ENCODE data around the gene IRS4. TPM values are rescaled to one million over a fixed set of nuclear protein-coding genes. Genes with fewer than 3 reads are reported as not detected.

Gene IRS4
- total and polyA plus RNA-seq, 10 of the 15 experiments (the other 5 are each of a cell fraction or from before 2014, with no cell fraction given), result 0.03 to 0.11 (median 0.04) TPM; not detected in 7

DNA sequence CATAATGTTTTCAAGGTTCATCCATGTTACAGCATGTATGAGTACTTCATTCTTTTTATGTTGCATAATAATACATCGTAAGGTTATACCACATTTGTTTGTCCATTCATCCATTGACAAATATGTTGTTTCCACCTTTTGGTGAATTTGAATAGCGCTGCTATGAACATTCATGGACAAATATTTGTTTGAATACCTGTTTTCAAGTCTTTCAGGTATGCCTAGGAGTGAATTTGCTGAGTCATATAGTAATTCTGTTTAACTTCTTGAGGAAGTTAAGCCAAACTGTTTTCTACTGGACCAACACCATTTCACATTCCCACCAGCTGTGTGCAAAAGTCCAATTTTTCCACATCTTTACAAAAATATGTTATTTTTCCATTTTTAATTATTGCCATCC lies 31.5 kb downstream of the IRS4 start:
- DNase-seq (ENCODE audit: low read depth, low spot score), result no peak
- POLR2A ChIA-PET, result no interaction called here
- no peak for TF ChIP-seq ZNF274 (IDR thresholded peaks at IDR 0.05; ENCODE audit: insufficient read depth, insufficient read length)
- TF ChIP-seq TCF7 (IDR thresholded peaks at IDR 0.05; ENCODE audit: borderline replicate concordance), result no peak
- TF ChIP-seq ZSCAN29 (IDR thresholded peaks at IDR 0.05), result no peak
- TF ChIP-seq FOS (IDR thresholded peaks at IDR 0.05; ENCODE audit: borderline replicate concordance, extremely low read depth, insufficient read length), result no peak
- no peak for TF ChIP-seq SMARCA5 (IDR thresholded peaks at IDR 0.05)
- TF ChIP-seq, protein P1, sequence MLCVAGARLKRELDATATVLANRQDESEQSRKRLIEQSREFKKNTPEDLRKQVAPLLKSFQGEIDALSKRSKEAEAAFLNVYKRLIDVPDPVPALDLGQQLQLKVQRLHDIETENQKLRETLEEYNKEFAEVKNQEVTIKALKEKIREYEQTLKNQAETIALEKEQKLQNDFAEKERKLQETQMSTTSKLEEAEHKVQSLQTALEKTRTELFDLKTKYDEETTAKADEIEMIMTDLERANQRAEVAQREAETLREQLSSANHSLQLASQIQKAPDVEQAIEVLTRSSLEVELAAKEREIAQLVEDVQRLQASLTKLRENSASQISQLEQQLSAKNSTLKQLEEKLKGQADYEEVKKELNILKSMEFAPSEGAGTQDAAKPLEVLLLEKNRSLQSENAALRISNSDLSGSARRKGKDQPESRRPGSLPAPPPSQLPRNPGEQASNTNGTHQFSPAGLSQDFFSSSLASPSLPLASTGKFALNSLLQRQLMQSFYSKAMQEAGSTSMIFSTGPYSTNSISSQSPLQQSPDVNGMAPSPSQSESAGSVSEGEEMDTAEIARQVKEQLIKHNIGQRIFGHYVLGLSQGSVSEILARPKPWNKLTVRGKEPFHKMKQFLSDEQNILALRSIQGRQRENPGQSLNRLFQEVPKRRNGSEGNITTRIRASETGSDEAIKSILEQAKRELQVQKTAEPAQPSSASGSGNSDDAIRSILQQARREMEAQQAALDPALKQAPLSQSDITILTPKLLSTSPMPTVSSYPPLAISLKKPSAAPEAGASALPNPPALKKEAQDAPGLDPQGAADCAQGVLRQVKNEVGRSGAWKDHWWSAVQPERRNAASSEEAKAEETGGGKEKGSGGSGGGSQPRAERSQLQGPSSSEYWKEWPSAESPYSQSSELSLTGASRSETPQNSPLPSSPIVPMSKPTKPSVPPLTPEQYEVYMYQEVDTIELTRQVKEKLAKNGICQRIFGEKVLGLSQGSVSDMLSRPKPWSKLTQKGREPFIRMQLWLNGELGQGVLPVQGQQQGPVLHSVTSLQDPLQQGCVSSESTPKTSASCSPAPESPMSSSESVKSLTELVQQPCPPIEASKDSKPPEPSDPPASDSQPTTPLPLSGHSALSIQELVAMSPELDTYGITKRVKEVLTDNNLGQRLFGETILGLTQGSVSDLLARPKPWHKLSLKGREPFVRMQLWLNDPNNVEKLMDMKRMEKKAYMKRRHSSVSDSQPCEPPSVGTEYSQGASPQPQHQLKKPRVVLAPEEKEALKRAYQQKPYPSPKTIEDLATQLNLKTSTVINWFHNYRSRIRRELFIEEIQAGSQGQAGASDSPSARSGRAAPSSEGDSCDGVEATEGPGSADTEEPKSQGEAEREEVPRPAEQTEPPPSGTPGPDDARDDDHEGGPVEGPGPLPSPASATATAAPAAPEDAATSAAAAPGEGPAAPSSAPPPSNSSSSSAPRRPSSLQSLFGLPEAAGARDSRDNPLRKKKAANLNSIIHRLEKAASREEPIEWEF (IDR thresholded peaks at IDR 0.05; ENCODE audit: insufficient replicate concordance, low read depth, low read length), result no peak
- TF ChIP-seq KAT2A (conservative IDR thresholded peaks at IDR 0.05; ENCODE audit: control insufficient read depth, low read depth, low read length), result no peak
- TF ChIP-seq POLR2AphosphoS2 (IDR thresholded peaks at IDR 0.05; ENCODE audit: low read depth, low read length), result no peak
- H4K20me1 ChIP-seq (ENCODE audit: control insufficient read depth, insufficient read depth), result no peaks in the 10 kb centered on the region
- CTCF ChIA-PET, result interaction anchor here (1.7 kb wide), 1 partner anchor 680 kb away, joined by 6 read pairs; no protein-coding TSS in a partner anchor
- no peak overlapping the region for H3K9ac ChIP-seq (ENCODE audit: control insufficient read depth, insufficient read depth, low read length)
- intact Hi-C loops (cut with micrococcal nuclease; ENCODE audit: unreplicated experiment), result no loop called here
- no peak overlapping the region for H3K27ac ChIP-seq (ENCODE audit: control insufficient read depth, insufficient read depth)
- WGBS (ENCODE audit: insufficient coverage, insufficient replicate concordance, low lambda C conversion rate, missing lambda C conversion rate), result 45% methylated on average over 2 of the region's 2 CpGs
- no peak overlapping the region for H3K4me3 ChIP-seq
- H3K4me1 ChIP-seq (ENCODE audit: control insufficient read depth, insufficient read depth, low read length), result no peaks in the 10 kb centered on the region
- no peak overlapping the region for H3K4me2 ChIP-seq (ENCODE audit: control insufficient read depth, insufficient read depth)
- no peak overlapping the region for H2AFZ ChIP-seq (ENCODE audit: control insufficient read depth, low read depth, low read length)
- no TSS peak for BruUV-seq (replicated peaks)
- H3K9me3 ChIP-seq (replicated peaks; ENCODE audit: control insufficient read depth, insufficient read depth, low read length), result no peaks in the 10 kb centered on the region
- in situ Hi-C loops (cut with MboI), result loop anchor here (5.0 kb wide), 1 partner anchor 682 kb away; no protein-coding TSS in a partner anchor
- RAD21 ChIA-PET (ENCODE audit: unreplicated experiment), result no interaction called here
- H3K36me3 ChIP-seq (ENCODE audit: control insufficient read depth in 2 of 2, insufficient read depth in 2 of 2, low read length in 1 of 2), result no peaks in the 10 kb centered on the region
- no peak for ATAC-seq
- SMC1A ChIA-PET (ENCODE audit: uncharacterized antibody, unreplicated experiment), result interaction anchor here (1.0 kb wide), 1 partner anchor 680 kb away, joined by 3 read pairs; no protein-coding TSS in a partner anchor
- no peaks in the 10 kb centered on the region for H3K79me2 ChIP-seq (ENCODE audit: control insufficient read depth, insufficient read depth, low read length)
- no peaks in the 10 kb centered on the region for H3K27me3 ChIP-seq (replicated peaks in 1 of 2; ENCODE audit: control insufficient read depth in 2 of 2, insufficient read depth in 2 of 2, low read length in 1 of 2)
- FAIRE-seq, result no peak
